Spinal cord (tissue), 10 donors: ENCODE measurements around the gene SGSM2. TPM values are rescaled to one million over a fixed set of nuclear protein-coding genes. Genes with fewer than 3 reads are reported as not detected.

Experiments used
- DNase-seq, 6 donors: peaks; one replicate each; pipeline versions ENCODE4 v3.0.0 to v3.0.0-alpha.2; 2013 to 2015; ENCODE audit warnings: low spot score in 6 of 6, low read depth in 4 of 6
- H3K27ac ChIP-seq: one replicate; pipeline ENCODE4 v1.5.1; 2013; ENCODE audit warnings: low read depth, low read length, control low read depth
- H3K27me3 ChIP-seq: one replicate; pipeline ENCODE4 v1.6.1; 2013; ENCODE audit warnings: low read length; ENCODE audit not compliant: control insufficient read depth, insufficient read depth
- H3K36me3 ChIP-seq: one replicate; pipeline ENCODE4 v1.6.1; 2013; ENCODE audit warnings: low read length; ENCODE audit not compliant: control insufficient read depth, insufficient read depth
- H3K4me1 ChIP-seq: one replicate; pipeline ENCODE4 v1.6.1; 2013; ENCODE audit warnings: low read length; ENCODE audit not compliant: control insufficient read depth, insufficient read depth
- H3K4me3 ChIP-seq: one replicate; pipeline ENCODE4 v1.5.1; 2013; ENCODE audit warnings: low read depth, low read length, control low read depth
- H3K9me3 ChIP-seq: one replicate; pipeline ENCODE4 v1.6.1; 2013; ENCODE audit warnings: low read length; ENCODE audit not compliant: control insufficient read depth, insufficient read depth
- whole genome bisulfite sequencing: methylation state at CpG from one replicate; pipeline ENCODE4 v1.1.5; 2013; ENCODE audit warnings: missing lambda C conversion rate; ENCODE audit not compliant: insufficient coverage; 5-methylcytosine and 5-hydroxymethylcytosine counted together
- polyA plus RNA-seq, 2 donors: library from polyadenylated mRNA; unstranded; fragments of 120-200 nt; gene quantifications; one replicate each; pipeline ENCODE4 v1.2.1, GENCODE V29; 2013; ENCODE audit not compliant: insufficient read length in 2 of 2
- total RNA-seq, 2 donors: library from RNA; depleted of rRNA in 1 of 2; stranded (reverse); fragments of 120-200 nt in 1 of 2; fragments of >200 nt in 1 of 2; gene quantifications; one replicate each; pipeline versions ENCODE4 v1.2.3 to v1.2.4, GENCODE V29; 2013 to 2014
- donor health status: healthy.

The SGSM2 gene
- total and polyA plus RNA-seq, 4 donors = 46.7 to 181 (median 120) TPM

- Histone ChIP-seq H3K9me3 (no peaks in the 10 kb centered on the region), H3K4me1 (peaks cover 42% of the 10 kb centered on the region), H3K36me3 (peaks cover 30% of the 10 kb centered on the region), H3K4me3 (no peak overlapping the region), H3K27ac (no peak overlapping the region), H3K27me3 (no peaks in the 10 kb centered on the region)
- DNase-seq = no peak
- 79% methylated on average over 6 of the region's 6 CpGs for WGBS
Measured at GRCh38 chr17:2351269-2351668, 14.0 kb downstream of the SGSM2 start.

DNA sequence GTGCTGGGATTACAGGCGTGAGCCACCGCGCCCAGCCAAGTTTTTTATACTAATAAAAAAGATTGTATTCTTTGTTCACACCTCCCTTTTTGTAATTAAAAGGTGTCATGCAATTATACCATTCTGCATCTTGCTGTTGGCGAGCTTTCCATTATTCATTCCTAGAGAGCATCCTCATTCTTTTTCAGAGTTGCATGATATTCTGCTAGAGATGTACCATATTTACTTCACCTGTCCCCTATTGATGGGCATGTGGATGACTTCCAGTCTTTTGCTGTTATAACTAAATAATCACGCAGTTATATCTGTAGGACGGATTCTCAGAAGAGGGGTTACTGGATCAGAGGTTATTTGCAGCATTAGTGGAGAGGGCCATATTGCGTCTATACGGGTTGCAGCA, 17.0 kb downstream of the SGSM2 start:
- Histone ChIP-seq H3K27ac (no peak overlapping the region), H3K4me3 (no peak overlapping the region), H3K27me3 (no peaks in the 10 kb centered on the region), H3K9me3 (no peaks in the 10 kb centered on the region), H3K36me3 (peaks cover 35% of the 10 kb centered on the region), H3K4me1 (peaks cover 34% of the 10 kb centered on the region)
- DNase-seq = no peak
- WGBS = 100% methylated on average over 2 of the region's 8 CpGs

GRCh38 chr17:2357237-2357636, 19.9 kb downstream of the SGSM2 start:
- H3K4me1 ChIP-seq = peaks cover 41% of the 10 kb centered on the region
- DNase-seq = no peak
- 100% methylated on average over 2 of the region's 4 CpGs for WGBS
- H3K4me3 ChIP-seq = no peak overlapping the region
- no peaks in the 10 kb centered on the region for H3K27me3 ChIP-seq
- H3K27ac ChIP-seq = no peak overlapping the region
- peaks cover 42% of the 10 kb centered on the region for H3K36me3 ChIP-seq
- no peaks in the 10 kb centered on the region for H3K9me3 ChIP-seq

DNA sequence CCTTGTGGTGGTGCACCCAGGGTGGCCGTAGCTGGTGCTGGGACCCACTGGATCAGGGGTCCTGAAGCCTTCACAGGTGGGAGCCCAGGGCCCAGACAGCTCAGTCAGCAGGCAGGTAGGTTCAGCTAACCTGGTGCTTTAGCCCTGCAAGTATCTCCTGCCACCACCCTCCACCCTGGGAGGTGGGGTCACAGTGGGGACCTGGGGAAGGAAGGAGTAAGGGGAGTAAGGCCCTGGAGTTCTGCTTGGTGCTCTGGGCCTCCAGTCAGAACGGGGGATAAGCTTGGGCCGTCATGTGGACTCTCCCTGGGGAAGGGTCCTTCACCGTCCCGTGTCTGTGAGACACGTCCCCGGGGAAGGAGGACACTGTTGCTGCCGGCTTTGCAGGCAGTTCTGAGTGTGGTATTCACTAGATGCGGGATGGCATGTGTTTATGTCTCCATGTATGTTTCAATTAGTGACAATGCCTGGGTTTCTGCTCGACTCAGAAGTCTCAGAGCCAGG, 20.7 kb downstream of the SGSM2 start:
- H3K27ac ChIP-seq = no peak overlapping the region
- DNase-seq = no peak
- no peak overlapping the region for H3K4me3 ChIP-seq
- peaks cover 47% of the 10 kb centered on the region for H3K36me3 ChIP-seq
- no peaks in the 10 kb centered on the region for H3K27me3 ChIP-seq
- WGBS = 78% methylated on average over 10 of the region's 10 CpGs
- no peaks in the 10 kb centered on the region for H3K9me3 ChIP-seq
- H3K4me1 ChIP-seq = peaks cover 41% of the 10 kb centered on the region

DNA sequence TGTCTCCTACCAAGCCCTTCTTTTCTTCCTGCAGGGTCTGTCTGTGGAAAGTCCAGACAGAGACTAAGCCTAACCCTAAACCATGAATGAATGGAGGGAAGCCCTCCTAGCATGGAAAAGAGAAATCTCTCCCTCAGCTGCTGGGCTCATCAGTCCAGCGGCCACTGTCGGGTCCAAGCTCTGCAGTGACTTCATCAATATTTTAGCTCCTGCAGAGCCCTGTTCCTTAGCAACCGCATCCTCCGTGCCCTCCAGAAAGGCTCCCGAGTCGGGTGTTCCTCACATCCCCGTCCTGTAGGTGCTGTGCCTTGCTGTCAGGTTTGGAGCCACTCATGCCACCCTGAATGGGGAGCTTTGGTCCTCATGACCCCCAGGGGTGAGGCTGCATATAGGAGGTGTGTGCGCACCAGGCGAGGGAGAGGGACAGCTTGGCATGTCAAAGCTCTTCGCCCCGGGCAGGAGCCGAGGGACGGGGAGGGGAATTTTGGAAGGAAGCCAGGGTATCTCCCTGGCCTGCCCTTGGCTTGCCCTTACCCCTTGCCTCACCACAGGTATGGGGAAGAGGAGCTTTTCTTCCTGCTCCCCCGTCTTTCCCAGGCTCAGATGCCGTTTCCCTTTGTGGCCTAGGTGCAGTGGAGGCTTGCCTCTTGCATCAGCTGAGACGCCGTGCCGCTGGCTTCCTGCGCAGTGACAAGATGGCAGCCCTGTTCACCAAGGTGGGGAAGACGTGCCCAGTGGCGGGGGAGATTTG, 23.9 kb downstream of the SGSM2 start:
- peaks cover 77% of the 10 kb centered on the region for H3K36me3 ChIP-seq
- DNase-seq = peak in 1 of 6 donors; percentile 68

GRCh38 chr17:2362016-2362415, 24.7 kb downstream of the SGSM2 start:
- H3K36me3 ChIP-seq = peaks cover 85% of the 10 kb centered on the region
- no peak overlapping the region for H3K4me3 ChIP-seq
- WGBS = over 99% methylated on average over 17 of the region's 20 CpGs
- no peaks in the 10 kb centered on the region for H3K9me3 ChIP-seq
- no peaks in the 10 kb centered on the region for H3K27me3 ChIP-seq
- H3K4me1 ChIP-seq = peaks cover 57% of the 10 kb centered on the region
- H3K27ac ChIP-seq = no peak overlapping the region
- DNase-seq = no peak

More for the DNA sequence above, 23.9 kb downstream of the SGSM2 start:
- 74% methylated on average over 17 of the region's 21 CpGs for WGBS
- Histone ChIP-seq H3K4me1 (peaks cover 54% of the 10 kb centered on the region), H3K27me3 (no peaks in the 10 kb centered on the region), H3K9me3 (no peaks in the 10 kb centered on the region), H3K27ac (no peak overlapping the region), H3K4me3 (no peak overlapping the region)

- H3K9me3 ChIP-seq = no peaks in the 10 kb centered on the region
- peaks cover 57% of the 10 kb centered on the region for H3K4me1 ChIP-seq
- no peaks in the 10 kb centered on the region for H3K27me3 ChIP-seq
- peaks cover 89% of the 10 kb centered on the region for H3K36me3 ChIP-seq
- WGBS = 91% methylated on average over 19 of the region's 19 CpGs
- no peak overlapping the region for H3K27ac ChIP-seq
- no peak for DNase-seq
- no peak overlapping the region for H3K4me3 ChIP-seq
Measured at GRCh38 chr17:2362416-2362815, 25.1 kb downstream of the SGSM2 start.

DNA sequence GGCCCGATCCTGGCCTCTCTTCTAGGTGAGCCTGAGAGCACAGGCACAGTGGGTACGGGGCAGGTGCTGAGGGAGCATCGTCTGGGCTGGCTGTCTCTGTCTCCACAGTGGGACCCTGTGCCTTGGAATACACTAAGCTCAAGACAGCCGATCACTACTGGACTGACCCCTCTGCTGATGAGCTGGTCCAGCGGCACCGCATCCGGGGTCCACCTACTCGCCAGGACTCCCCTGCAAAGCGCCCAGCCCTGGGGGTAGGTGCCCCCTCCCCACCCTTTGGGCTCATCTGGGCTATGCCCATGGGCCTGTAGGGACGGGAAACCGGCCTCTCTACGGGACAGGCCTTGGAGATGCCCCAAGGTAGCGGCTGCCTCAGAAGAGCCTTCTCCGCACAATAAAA, 25.6 kb downstream of the SGSM2 start:
- peaks cover 55% of the 10 kb centered on the region for H3K4me1 ChIP-seq
- H3K27me3 ChIP-seq = no peaks in the 10 kb centered on the region
- no peaks in the 10 kb centered on the region for H3K9me3 ChIP-seq
- 95% methylated on average over 11 of the region's 14 CpGs for WGBS
- H3K4me3 ChIP-seq = no peak overlapping the region
- no peak for DNase-seq
- H3K27ac ChIP-seq = no peak overlapping the region
- peaks cover 91% of the 10 kb centered on the region for H3K36me3 ChIP-seq

- no peak for DNase-seq
- peaks cover 91% of the 10 kb centered on the region for H3K36me3 ChIP-seq
- WGBS = 92% methylated on average over 21 of the region's 21 CpGs
- H3K9me3 ChIP-seq = no peaks in the 10 kb centered on the region
- H3K27ac ChIP-seq = no peak overlapping the region
- H3K4me1 ChIP-seq = peaks cover 51% of the 10 kb centered on the region
- no peaks in the 10 kb centered on the region for H3K27me3 ChIP-seq
- no peak overlapping the region for H3K4me3 ChIP-seq
Measured at GRCh38 chr17:2363318-2363717, 26.0 kb downstream of the SGSM2 start.
